H9 (cell line): Measurements from ENCODE around the gene H6PD. TPM values are rescaled to one million over a fixed set of nuclear protein-coding genes. Genes with fewer than 3 reads are reported as not detected.

Experiments used
- DNase-seq: peaks from one replicate; pipeline ENCODE4 v3.0.0-alpha.2; 2017
- H2AFZ ChIP-seq: one replicate; pipeline ENCODE4 v1.6.1; 2013; ENCODE audit warnings: mild to moderate bottlenecking, low read length, control low read depth, moderate library complexity
- H2AK5ac ChIP-seq: 2 replicates; pipeline ENCODE4 v1.6.1; 2013; ENCODE audit warnings: low read length, control low read depth, mixed read lengths; ENCODE audit not compliant: insufficient read length
- H2BK120ac ChIP-seq: one replicate; pipeline ENCODE4 v1.6.1; 2013; ENCODE audit warnings: low read depth, mild to moderate bottlenecking, low read length, control low read depth, inconsistent platforms; ENCODE audit not compliant: poor library complexity, severe bottlenecking
- H2BK12ac ChIP-seq: 2 replicates; pipeline ENCODE4 v1.6.1; 2013; ENCODE audit warnings: low read length, control low read depth, mixed read lengths, low read depth; ENCODE audit not compliant: insufficient read length
- H2BK15ac ChIP-seq: 2 replicates; pipeline ENCODE4 v1.6.1; 2013; ENCODE audit warnings: low read depth, low read length, control low read depth
- H2BK20ac ChIP-seq: one replicate; pipeline ENCODE4 v1.6.1; 2013; ENCODE audit warnings: low read depth, mild to moderate bottlenecking, low read length, control low read depth, inconsistent platforms; ENCODE audit not compliant: poor library complexity, severe bottlenecking
- H2BK5ac ChIP-seq: 2 replicates; pipeline ENCODE4 v1.6.1; 2013; ENCODE audit warnings: low read length, control low read depth, mixed read lengths; ENCODE audit not compliant: insufficient read length
- H3K14ac ChIP-seq: 2 replicates; pipeline ENCODE4 v1.6.1; 2013; ENCODE audit warnings: low read length, control low read depth; ENCODE audit not compliant: insufficient read depth
- H3K18ac ChIP-seq: 2 replicates; pipeline ENCODE4 v1.6.1; 2013; ENCODE audit warnings: low read depth, mild to moderate bottlenecking, mixed read lengths, low read length, control low read depth; ENCODE audit not compliant: insufficient read length
- H3K23ac ChIP-seq: 2 replicates; pipeline ENCODE4 v1.6.1; 2013; ENCODE audit warnings: low read length, control low read depth, mixed read lengths, low read depth; ENCODE audit not compliant: insufficient read length
- H3K23me2 ChIP-seq: 2 replicates; pipeline ENCODE4 v1.6.1; 2013; ENCODE audit warnings: low read depth, mild to moderate bottlenecking, mixed read lengths, low read length, control low read depth; ENCODE audit not compliant: insufficient read length, poor library complexity, severe bottlenecking
- H3K27ac ChIP-seq: 2 replicates; pipeline ENCODE4 v1.5.1; 2013; ENCODE audit warnings: low read length, control low read depth, mixed read lengths, low read depth; ENCODE audit not compliant: insufficient read length
- H3K27me3 ChIP-seq: 2 replicates; pipeline ENCODE4 v1.6.1; 2013; ENCODE audit warnings: low read length, control low read depth, inconsistent platforms; ENCODE audit not compliant: insufficient read depth
- H3K4ac ChIP-seq: 2 replicates; pipeline ENCODE4 v1.6.1; 2013; ENCODE audit warnings: low read depth, mild to moderate bottlenecking, control low read depth, inconsistent platforms, low read length, moderate library complexity
- H3K4me1 ChIP-seq: 2 replicates; pipeline ENCODE4 v1.6.1; 2013; ENCODE audit warnings: low read length, control low read depth, inconsistent platforms; ENCODE audit not compliant: insufficient read depth
- H3K4me2 ChIP-seq: 2 replicates; pipeline ENCODE4 v1.6.1; 2013; ENCODE audit warnings: low read length, control low read depth, mixed read lengths; ENCODE audit not compliant: insufficient read length, insufficient read depth
- H3K56ac ChIP-seq: 2 replicates; pipeline ENCODE4 v1.6.1; 2013; ENCODE audit warnings: low read depth, mild to moderate bottlenecking, mixed read lengths, low read length, control low read depth; ENCODE audit not compliant: insufficient read length
- H3K79me1 ChIP-seq: 2 replicates; pipeline ENCODE4 v1.6.1; 2013; ENCODE audit warnings: low read depth, mild to moderate bottlenecking, moderate library complexity, low read length, control low read depth, inconsistent platforms; ENCODE audit not compliant: insufficient read depth, poor library complexity, severe bottlenecking
- H3K79me2 ChIP-seq: 2 replicates; pipeline ENCODE4 v1.6.1; 2013; ENCODE audit warnings: low read length, control low read depth, inconsistent platforms; ENCODE audit not compliant: insufficient read depth
- H3K9ac ChIP-seq: 2 replicates; pipeline ENCODE4 v1.6.1; 2013; ENCODE audit warnings: low read length, control low read depth, mixed read lengths; ENCODE audit not compliant: insufficient read length; ENCODE audit errors: extremely low read depth
- H3K9me3 ChIP-seq: one replicate; pipeline ENCODE4 v1.6.1; 2013; ENCODE audit warnings: low read depth, low read length, inconsistent platforms; ENCODE audit not compliant: control insufficient read depth
- H3T11ph ChIP-seq: one replicate; pipeline ENCODE4 v1.6.1; 2013; ENCODE audit warnings: mild to moderate bottlenecking, low read length, control low read depth, inconsistent platforms
- H4K20me1 ChIP-seq: one replicate; pipeline ENCODE4 v1.6.1; 2013; ENCODE audit not compliant: control insufficient read depth, insufficient read length, insufficient read depth
- H4K5ac ChIP-seq: 2 replicates; pipeline ENCODE4 v1.6.1; 2013; ENCODE audit warnings: low read depth, mild to moderate bottlenecking, mixed read lengths, low read length, control low read depth; ENCODE audit not compliant: insufficient read length
- H4K8ac ChIP-seq: replicated peaks from 2 replicates; pipeline ENCODE4 v1.6.1; 2013; ENCODE audit warnings: low read length, control low read depth, mixed read lengths, low read depth; ENCODE audit not compliant: insufficient read length
- H4K91ac ChIP-seq: 2 replicates; pipeline ENCODE4 v1.6.1; 2013; ENCODE audit warnings: low read depth, mild to moderate bottlenecking, moderate library complexity, mixed read lengths, low read length, control low read depth; ENCODE audit not compliant: insufficient read length
- H3K27ac Mint-ChIP-seq, 3 experiments: 2 replicates in 2 of 3; 3 replicates in 1 of 3; pipeline ENCODE4 v1.8.0; 2020 to 2021; ENCODE audit warnings: mixed read lengths in 3 of 3, mild to moderate bottlenecking in 1 of 3, moderate library complexity in 1 of 3
- H3K27me3 Mint-ChIP-seq: 2 replicates; pipeline ENCODE4 v1.8.0; 2021; ENCODE audit warnings: low read depth, mild to moderate bottlenecking, moderate library complexity, mixed read lengths
- H3K36me3 Mint-ChIP-seq, 3 experiments: 2 replicates in 2 of 3; 3 replicates in 1 of 3; pipeline ENCODE4 v1.8.0; 2020 to 2021; ENCODE audit warnings: low read depth in 3 of 3, mixed read lengths in 3 of 3; ENCODE audit not compliant: insufficient read depth in 1 of 3
- H3K4me1 Mint-ChIP-seq, 2 experiments: 2 replicates each; pipeline ENCODE4 v1.8.0; 2020; ENCODE audit warnings: mixed read lengths in 2 of 2
- H3K4me3 Mint-ChIP-seq, 2 experiments: 2 replicates in 1 of 2; 3 replicates in 1 of 2; pipeline ENCODE4 v1.8.0; 2020 to 2021; ENCODE audit warnings: mild to moderate bottlenecking in 2 of 2, mixed read lengths in 2 of 2, moderate library complexity in 1 of 2
- H3K9me3 Mint-ChIP-seq, 2 experiments: 2 replicates in 1 of 2; 3 replicates in 1 of 2; pipeline ENCODE4 v1.8.0; 2020; ENCODE audit warnings: mild to moderate bottlenecking in 2 of 2, mixed read lengths in 2 of 2, moderate library complexity in 1 of 2
- CTCF ChIP-seq: fragments of 200-600 bp; sonication (generic); conservative IDR thresholded peaks from 3 replicates; pipeline ENCODE4 v1.8.0; 2021; ENCODE audit warnings: antibody characterized with exemption, mild to moderate bottlenecking
- WGBS: extraction: QIAGEN DNeasy Blood & Tissue Kit; methylation state at CpG from one replicate; pipeline ENCODE4 v1.1.7; 2013; ENCODE audit warnings: missing lambda C conversion rate, low lambda C conversion rate, mixed read lengths; ENCODE audit not compliant: insufficient read length; ENCODE audit errors: extremely low coverage; 5-methylcytosine and 5-hydroxymethylcytosine counted together
- total RNA-seq: library from RNA; stranded (reverse); gene quantifications from 2 replicates; pipeline ENCODE4 v1.2.1, GENCODE V29; 2021

Gene H6PD
- total RNA-seq, 1 experiment from 2014 or later = 7.9 TPM

- H3K4me1 Mint-ChIP-seq = peaks cover 12 to 17% of the 10 kb centered on the region in 2 experiments
- no CpG with 5 or more reads among the region's 3 CpGs for WGBS
- no peak overlapping the region for H3K56ac ChIP-seq
- no peaks in the 10 kb centered on the region for H3K79me1 ChIP-seq
- TF ChIP-seq CTCF = no peak
- no peak overlapping the region for H2BK20ac ChIP-seq
- no peak overlapping the region for H2AK5ac ChIP-seq
- no peak overlapping the region for H2AFZ ChIP-seq
- H3K27me3 Mint-ChIP-seq = peaks cover 17% of the 10 kb centered on the region
- H3K27me3 ChIP-seq = no peaks in the 10 kb centered on the region
- no peak overlapping the region for H2BK12ac ChIP-seq
- H4K20me1 ChIP-seq = no peaks in the 10 kb centered on the region
- H4K8ac ChIP-seq = no peak overlapping the region
- no peaks in the 10 kb centered on the region for H3K36me3 Mint-ChIP-seq
- H2BK15ac ChIP-seq = no peak overlapping the region
- no peak overlapping the region for H2BK120ac ChIP-seq
- H4K91ac ChIP-seq = no peak overlapping the region
- no peaks in the 10 kb centered on the region for H3K9me3 ChIP-seq
- H3K4ac ChIP-seq = no peak overlapping the region
- no peaks in the 10 kb centered on the region for H3K9me3 Mint-ChIP-seq
- no peak overlapping the region for H3K14ac ChIP-seq
- H4K5ac ChIP-seq = no peak overlapping the region
- H2BK5ac ChIP-seq = no peak overlapping the region
- no peak overlapping the region for H3K23ac ChIP-seq
- no peak overlapping the region for H3K27ac Mint-ChIP-seq
- H3K4me1 ChIP-seq = no peaks in the 10 kb centered on the region
- H3K23me2 ChIP-seq = no peaks in the 10 kb centered on the region
- no peak overlapping the region for H3K4me2 ChIP-seq
- no peak overlapping the region for H3T11ph ChIP-seq
- H3K18ac ChIP-seq = no peak overlapping the region
- no peak for DNase-seq
- H3K79me2 ChIP-seq = no peaks in the 10 kb centered on the region
- no peak overlapping the region for H3K27ac ChIP-seq
- no peak overlapping the region for H3K9ac ChIP-seq
- H3K4me3 Mint-ChIP-seq = no peak overlapping the region
Observed at GRCh38 chr1:9212735-9213134, 21.8 kb upstream of the H6PD start.
